Jurkat, Clone E6-1 (cell line): ENCODE results near the gene SEMA7A.

Experiments
- DNase-seq: peaks from one replicate; pipeline ENCODE4 v3.0.0-alpha.2; 2011; ENCODE audit warnings: low read depth, low spot score
- H3K4me3 ChIP-seq: 2 replicates; pipeline ENCODE4 v1.5.1; 2011; ENCODE audit warnings: mild to moderate bottlenecking, low read length, control low read depth, moderate library complexity

Gene SEMA7A

DNA sequence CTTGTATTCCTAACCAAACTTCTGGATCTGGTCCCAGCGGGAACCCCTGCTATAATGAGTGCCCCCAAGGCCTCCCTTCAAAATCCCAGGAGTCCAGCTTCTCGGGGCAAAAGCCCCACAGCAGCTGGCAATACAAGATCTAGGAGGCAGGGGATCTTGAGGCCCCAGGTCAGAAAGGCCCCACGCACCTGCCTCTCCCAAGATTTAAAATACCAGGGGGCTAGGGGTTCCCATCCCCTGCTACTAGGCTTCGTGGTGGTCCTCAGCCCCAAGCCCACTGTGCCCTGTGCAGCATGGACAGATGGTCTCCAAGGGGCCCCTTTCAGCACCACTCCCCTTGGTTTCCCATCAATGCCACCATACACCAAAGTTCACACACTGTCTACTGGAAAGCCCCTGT lies 50.5 kb downstream of the SEMA7A start:
- H3K4me3 ChIP-seq, result no peak overlapping the region
- no peak for DNase-seq

DNA sequence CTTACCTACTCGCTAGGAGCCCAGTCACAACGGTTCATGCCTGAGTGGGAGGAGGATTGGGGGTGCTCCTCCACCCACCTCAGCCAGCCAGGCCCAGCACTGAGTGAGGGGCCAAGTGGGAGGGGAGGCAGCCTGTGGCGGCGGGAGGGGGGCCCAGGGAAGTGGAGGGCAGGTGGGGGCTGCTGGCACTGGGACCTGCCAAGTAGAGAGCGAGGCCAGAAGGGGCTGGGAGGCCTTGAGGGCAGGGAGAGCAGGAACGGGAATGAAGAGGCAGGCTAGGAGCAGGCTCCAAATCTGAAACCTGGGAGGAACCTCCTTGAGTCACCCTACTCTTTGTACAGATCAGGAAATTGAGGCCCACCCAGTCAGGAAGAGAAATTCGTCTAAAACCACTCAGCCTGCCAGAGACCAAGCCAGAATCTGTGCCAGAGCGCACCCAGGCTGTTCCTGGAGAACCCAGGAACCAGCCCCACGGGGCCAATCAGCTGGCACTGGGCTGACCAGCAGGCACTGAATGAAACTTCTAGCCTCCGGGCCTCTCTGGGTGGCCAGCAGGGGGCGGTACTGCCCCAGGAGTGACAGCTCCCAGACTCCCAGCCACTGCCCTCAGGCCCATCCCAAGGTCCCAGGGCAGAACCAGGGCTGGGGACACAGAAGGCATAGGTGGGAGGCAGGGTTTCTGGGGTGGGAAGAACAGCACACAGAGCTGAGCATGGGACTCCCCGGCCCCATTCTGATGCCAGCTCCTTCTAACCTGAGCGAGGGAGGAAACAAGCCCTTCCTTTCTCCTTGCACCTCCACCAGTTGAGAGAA lies 51.5 kb downstream of the SEMA7A start:
- no peak overlapping the region for H3K4me3 ChIP-seq
- DNase-seq, result no peak

DNA sequence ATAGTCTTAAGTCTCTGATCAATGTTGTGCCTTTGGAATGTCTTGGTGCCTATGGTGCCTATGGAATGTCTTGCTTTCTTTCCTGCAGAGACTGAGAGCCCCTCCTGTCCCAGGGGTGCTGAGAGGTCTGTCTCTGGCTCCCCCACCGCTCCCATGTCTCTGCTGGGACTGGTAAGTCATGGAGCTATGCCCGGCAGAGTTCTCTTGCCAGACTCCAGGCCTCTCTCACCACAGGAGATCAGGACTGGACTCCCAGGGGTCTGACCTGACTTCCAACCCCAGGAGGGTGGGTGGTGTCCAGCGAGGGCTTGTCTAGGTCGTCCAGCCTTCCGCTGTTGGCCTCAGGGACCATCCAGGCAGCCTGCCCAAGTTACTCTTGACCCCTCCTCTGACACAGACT lies 52.3 kb downstream of the SEMA7A start:
- H3K4me3 ChIP-seq, result no peak overlapping the region
- DNase-seq, result no peak

DNA sequence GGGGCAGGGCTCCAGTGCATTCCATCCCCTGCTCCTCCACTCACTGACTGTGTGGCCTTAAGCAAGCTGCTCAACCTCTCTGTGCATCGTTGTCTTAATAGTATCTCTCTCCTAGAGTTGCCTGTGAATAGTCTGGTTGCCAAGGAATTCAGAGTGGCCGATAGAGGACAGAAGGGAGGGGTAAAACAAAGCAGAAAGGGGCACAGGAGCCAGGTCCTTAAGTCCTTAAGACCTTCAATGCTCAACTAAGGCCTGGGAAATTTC lies 52.6 kb downstream of the SEMA7A start:
- DNase-seq, result no peak

DNA sequence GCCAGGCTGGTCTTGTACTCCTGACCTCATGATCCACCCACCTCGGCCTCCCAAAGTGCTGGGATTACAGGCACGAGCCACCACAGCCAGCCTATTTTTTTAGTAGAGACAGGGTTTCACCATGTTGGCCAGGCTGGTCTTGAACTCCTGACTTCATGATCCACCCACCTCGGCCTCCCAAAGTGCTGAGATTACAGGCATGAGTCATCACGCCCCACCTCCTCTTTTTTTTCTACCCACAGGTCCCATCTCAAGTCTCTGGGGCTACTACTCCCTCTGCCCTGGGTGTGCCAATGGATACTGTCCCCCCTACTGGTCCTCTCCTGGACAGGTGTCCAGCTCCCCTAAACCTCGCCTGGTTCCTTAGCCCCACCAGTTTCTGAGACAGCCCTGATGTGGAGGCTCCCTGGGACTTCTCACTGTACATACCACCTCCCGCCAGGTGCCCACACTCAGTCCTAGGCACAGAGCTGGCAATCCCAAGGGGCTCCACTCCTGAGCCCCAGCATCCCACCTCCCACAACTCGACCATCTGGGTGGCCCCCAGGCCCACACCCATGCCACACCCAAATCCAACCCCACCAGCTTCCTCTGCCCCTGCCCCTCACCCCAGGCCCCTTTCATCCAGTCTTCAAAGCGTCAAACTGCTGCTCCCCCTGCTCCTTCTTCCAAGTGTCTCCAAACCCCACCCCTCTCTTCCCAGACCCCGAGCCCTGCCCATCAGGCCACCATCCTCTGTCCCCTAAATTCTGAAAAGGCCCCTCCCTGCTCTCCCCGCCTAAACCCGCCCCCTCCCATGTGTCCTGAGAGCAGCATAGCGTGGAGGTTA lies 53.2 kb downstream of the SEMA7A start:
- no peak for DNase-seq
- no peak overlapping the region for H3K4me3 ChIP-seq

More for the DNA sequence above, 52.6 kb downstream of the SEMA7A start:
- no peak overlapping the region for H3K4me3 ChIP-seq

DNA sequence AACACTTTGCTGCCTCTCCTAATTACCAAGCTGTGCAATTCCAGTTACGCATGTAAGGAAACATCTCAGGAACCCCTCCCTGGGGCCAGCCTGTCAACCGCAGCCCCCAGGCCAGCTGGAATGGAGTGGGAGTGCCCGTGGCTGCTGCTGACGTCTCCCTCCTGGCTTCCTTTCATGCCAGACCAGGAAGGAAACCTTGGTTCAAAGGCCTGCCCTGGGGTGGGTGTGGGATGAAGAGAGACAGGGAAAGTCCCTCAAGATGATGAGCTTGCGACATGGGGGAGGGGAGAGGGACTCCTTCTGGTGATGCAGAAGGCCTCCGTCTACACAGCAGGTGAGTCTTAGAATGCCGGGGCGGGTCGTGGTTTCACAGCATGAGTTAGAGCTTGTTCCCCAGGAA lies 54.9 kb downstream of the SEMA7A start:
- DNase-seq, result no peak
- H3K4me3 ChIP-seq, result no peak overlapping the region

DNA sequence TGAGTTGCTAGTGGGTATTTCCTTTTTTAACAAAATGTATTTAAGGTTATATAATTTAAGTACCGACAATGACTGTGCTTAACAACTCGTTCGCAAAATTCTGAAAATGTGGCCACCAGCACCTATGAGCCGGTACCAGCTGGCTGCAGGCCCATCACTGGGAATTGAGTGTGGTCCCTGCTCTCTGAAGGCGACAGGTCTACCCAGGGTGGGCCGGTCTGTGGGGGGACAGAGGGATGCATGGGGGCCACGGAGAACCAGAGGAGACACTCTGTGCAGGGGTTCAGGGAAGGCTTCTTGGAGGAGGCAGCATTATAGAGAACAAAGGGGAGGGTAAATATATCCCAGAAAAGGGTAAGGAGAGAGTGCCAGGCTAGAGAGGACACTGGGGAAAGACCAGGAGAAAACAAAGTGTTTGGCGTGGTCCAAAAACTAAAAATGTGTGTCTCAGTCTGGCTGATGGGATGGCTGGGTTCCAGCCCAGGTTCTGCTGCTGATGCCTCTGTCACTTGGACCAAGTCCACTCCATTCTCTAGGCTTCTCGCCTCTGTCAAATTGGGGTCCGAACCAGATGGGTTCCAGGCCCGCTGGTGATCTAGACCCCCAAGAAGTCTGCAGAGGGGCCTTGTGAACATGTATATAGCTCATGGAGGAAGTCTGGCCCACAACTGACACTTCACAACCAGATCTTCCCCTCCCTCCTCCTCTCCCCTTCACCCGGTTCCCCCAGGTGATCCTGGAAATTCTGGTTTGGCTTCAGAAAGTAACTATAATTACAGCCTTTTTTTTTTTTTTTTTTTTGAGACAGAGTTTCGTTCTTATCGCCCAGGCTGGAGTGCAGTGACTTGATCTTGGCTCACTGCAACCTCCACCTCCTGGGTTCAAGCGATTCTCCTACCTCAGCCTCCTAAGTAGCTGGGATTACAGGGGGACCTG lies 55.7 kb downstream of the SEMA7A start:
- H3K4me3 ChIP-seq, result no peak overlapping the region
- DNase-seq, result no peak

DNA sequence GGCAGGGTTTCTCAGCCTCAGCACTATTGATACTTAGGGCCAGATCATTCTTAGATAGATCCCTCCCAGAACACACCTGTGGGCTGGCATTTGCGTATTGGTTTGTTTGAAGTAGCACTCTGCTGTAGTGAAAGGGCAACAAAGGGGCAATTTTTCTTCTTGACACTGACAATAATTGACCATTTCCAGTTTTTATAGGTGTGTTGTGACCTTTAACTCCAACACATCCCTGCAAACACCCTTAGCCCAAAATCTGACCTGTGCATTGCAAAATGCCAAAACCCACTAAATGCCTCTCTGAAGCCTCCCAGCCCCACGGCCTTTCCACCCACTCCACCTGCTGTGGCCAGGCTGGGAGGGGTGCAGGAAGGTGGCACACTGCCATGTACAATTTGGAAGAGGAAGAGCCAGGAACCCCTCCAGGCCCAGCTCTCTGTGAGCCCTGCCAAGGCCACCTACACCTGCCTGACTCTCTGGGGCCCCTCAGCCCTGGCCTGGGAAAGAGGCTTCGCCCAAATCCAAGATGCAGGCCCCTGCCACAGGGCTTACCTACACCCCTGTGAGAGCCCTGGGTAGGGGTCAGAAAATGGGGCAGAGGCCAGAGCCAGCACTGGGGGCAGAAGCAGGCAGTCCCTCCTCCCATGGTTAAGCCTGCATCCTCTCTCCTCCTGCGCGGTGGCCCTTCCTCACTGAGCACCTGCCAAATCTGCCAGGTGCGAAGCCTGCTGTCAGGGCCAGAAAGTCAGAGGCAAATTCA lies 56.8 kb downstream of the SEMA7A start:
- no peak overlapping the region for H3K4me3 ChIP-seq
- DNase-seq, result no peak

DNA sequence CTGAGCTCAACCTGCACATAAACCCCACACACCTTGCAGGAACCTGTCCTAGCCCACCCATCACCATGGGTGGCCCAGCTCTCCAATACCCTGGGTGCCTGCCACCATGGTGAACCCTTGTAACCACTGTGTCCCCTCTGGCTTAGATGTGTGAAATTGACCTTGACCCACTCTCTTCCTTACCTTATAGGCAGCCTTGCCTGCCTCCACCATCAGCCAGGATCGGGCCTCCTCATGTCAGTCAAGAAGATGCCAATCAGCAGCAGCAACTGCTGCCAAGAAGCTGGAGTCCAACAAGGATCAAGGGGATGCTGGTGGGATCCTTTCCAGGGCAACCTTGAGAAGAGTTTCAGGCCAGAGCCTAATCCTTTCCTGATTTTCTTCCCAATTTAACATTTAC lies 57.5 kb downstream of the SEMA7A start:
- no peak for DNase-seq
- H3K4me3 ChIP-seq, result no peak overlapping the region

DNA sequence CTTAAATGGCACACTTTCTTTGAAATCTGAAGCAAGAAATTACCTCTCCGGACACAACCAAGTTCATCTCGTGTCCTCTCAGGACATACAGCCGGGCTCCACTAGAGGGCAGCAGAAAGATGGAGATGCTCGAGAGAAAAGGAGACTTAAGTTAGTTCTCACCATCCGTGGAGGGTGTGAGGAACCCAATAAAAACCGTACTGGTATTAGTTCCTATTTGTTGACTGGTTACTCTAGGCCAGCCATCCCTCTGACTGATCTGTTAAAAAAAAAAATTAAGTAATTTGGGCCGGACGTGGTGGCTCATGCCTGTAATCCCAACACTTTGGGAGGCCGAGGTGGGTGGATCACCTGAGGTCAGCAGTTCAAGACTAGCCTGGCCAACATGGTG lies 58.5 kb downstream of the SEMA7A start:
- H3K4me3 ChIP-seq, result no peak overlapping the region
- DNase-seq, result peak; percentile 82

DNA sequence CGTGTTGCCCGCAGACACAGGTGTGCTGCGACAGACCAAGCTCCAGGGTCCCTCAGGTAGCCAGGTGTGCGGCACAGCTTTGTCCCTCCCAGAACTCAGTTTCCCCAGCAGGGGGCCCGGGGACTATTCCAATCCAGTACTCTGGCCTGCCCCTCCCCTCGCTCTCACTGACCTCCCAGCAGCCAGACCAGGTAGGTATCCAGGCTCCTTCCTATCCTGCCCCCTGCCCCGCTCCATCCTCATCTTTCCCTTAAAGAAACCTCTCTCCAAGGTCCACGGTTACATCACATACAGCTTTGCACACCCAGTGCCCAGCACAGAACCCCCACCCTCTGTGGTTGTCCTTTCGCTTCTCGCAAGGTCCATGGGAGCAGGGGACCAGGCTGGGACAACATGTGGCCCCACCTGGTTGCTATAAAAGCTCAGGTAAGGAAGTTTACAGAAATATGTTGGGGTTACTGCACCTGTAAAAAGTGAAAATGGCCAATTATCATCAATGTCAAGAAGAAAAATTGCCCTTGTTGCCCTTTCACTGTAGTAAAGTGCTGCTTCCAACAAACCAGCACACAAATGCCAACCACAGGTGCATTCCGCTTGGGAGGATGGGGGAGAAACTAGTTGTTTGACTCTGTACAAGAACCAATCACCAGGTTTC lies 59.0 kb downstream of the SEMA7A start:
- DNase-seq, result no peak
- peak overlapping the region; percentile 68 for H3K4me3 ChIP-seq

DNA sequence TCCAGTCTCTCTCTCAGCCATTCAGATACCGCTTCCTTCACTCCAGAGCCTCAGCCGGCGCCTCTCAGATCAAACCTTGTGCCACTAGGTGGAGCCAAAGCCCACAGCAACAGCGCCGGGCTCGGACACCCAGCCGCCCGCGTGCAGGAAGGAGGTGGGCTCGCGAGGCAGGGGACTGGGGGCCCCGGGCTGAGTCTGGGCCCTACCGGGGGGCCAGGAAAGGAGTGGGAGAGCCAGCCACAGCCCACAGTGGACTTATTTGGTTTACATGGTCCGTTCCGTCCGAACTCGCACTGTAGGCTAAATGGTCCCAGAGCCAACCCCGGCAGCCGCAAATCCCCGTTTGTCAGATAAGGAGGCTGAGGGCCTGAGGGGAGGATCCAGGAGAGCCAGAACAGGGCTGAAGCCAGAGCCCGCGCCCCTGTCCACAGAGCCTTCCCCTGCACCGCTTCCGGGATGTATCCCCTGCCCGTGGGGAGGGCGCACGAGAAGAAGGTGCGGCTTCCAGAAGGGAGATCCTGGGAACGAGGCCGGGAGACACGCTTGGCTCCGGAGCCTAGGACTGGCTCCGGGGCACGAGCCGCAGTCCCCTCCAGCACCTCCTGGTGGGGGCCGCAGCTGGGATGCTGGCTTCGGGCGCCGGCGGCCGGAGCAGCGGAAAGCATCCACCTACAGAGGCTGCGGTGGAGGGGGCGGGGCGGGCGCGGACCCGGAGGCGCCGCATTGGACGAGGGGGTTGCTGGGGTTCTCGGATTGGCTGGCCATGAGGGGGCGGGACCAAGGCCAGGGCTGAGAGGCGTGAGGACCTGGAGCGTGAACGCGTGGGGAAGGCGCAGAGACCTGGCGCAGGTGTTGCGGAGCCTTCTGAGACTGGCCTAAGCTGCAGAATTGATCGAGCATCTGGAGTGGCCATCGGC lies 59.8 kb downstream of the SEMA7A start:
- peak overlapping the region; percentile 68 for H3K4me3 ChIP-seq
- DNase-seq, result peak; percentile 80

DNA sequence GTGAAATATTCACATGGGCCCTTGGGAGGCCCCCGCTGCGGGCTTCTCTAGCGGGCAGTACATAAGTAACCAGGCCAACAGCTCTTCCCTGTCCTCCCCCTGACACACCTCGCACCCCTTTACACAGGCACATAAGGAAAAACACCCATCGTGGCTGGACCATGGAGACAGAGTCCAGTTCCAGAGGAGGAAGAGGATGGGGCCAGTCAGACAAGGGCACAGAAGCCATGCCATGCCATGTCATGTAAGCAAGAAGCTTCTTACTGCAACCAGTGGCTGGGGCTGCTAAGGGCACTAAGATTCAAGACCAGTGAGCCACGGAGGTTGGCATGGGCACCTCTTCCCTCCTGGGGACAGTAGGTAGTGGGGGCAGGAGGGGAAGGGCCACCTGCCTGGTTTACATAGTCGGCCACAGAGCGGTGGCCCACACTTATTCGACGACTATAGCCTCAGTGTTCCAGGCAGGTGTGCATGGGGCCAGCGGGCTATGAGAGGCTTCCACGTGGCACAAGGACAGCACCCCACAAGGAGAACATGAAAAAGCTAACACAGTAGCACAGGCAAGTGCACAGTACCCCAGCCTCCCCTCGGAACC lies 60.6 kb downstream of the SEMA7A start:
- DNase-seq, result no peak
- H3K4me3 ChIP-seq, result peak overlapping the region; percentile 68

DNA sequence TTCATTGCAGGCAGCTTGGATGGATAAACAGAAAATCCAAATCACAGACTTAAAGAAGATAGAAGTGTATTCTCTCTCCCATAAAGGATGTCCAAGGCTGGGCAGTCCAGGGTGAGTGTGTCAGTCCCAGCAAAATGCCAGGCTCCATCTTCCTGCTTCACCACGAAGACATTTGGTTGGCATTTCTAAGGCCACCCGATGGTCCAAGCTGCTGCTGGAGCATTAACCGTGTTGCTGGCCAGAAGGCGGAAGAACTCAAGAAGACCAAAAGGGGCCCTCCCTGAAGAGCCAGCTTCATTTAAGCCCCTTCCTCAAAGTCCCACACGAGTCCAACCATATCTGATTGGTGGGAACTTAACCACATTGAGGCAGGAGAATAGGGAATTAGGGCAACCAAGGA lies 63.3 kb downstream of the SEMA7A start:
- DNase-seq, result no peak
- H3K4me3 ChIP-seq, result no peak overlapping the region

DNA sequence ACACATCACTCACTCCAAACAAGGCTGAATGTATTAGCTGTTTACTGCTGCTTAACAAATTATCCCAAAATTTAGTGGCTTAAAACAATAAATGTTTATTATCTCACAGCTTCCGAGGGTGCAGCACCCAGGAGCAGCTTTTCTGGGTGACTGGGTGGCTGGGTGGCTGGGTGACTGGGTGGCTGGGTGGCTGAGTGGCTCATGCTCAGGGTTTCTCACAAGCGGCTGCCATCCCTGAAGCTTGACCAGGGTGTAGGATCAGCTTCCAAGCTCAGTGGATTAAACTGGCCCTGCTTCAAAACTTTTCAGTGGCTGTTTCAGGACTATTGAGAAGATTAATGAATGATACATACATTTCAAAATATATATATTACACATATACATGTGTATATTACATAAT lies 64.0 kb downstream of the SEMA7A start:
- no peak overlapping the region for H3K4me3 ChIP-seq
- no peak for DNase-seq

DNA sequence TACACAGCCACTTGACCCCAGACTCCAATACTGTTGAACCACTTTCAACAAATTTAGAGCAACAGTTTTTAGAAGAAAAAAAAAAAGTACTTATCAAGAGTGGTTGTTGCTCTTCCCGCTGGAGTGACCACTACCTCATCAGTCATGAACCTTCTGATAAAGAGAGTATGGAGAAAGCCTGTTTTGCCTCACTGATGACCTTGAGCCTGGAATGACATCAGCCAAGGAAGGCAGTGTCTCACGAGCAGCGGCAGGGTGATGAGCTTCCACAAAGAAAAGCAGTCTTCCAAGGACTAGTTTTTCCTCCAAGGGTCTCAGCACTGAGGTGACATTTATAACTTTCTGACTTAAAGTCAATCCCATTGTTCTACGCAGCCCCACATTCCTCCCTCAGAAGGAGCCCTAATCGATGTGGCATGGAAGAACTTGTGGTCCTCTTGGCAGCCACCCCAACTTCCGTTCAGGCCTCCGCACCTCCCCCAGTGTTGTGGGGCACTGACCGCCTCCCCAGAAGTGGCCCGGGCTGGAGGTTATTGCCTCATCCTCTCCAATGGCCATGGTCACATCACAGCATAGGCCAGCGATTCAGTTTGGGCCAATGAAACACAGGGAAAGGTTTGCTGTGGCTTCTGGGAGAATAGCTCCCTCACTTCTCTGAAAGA lies 64.5 kb downstream of the SEMA7A start:
- no peak overlapping the region for H3K4me3 ChIP-seq
- DNase-seq, result no peak

DNA sequence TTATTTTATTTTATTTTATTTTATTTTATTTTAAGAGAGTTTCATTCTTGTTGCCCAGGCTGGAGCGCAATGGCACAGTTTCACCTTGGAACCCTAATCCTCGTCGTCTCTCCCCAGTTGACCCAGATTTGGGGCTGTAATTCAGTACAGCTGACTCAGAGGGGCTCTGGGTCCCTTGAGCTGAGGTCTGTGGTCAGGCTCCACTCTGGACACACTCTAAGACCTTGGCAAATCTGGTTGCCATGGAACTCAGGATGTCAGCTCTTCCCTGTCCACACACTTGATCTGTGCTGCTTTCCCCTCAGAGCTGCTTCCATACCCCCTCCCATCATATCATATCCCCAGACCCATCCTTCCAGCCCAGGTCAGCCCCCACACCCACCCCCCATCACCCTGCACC lies 65.6 kb downstream of the SEMA7A start:
- H3K4me3 ChIP-seq, result no peak overlapping the region
- DNase-seq, result no peak
